HG03064 (cell line): ENCODE measurements around the gene RPL27.

Experiments
- ATAC-seq: cut with Tn5 transposase; IDR thresholded peaks from one replicate; pipeline ENCODE4 v1.9.1; 2021; ENCODE audit warnings: low read depth; ENCODE audit not compliant: unreplicated experiment

The RPL27 gene

DNA sequence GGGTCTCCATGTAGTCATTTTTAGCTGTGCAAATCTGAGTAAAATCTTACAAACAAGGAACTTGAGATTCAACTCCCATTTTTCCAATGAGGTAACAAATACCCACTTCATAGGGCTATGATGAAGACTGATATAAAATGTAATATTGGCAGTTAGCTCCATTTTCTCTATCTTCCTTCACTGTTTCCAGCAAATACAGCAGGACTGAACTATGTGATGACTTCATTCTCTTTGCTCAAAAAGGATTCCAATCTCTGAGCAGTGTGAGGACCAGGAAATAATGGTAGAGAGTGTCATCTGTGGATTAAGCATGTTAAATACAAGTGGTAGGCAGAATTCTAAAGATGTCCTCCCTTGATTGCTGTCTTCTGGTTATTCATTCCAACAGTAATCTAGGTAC lies 45.1 kb downstream of the RPL27 start:
- no peak for ATAC-seq

DNA sequence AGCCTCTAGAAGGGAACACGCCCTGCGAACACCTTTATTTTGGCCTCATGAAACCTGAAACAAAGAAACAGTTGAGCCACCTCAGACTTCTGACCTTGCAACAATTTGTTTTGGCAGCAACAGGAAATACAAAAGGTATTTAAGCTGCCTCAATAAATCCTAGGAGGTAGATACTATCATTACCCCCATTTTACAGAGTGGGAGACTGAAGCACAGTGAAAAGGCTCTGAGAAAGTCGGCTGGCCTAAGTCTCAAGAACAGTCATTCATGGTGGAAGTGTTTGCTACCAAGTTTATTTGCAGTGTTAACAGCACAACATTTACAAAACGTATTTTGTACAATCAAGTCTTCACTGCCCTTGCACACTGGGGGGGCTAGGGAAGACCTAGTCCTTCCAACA lies 45.8 kb downstream of the RPL27 start:
- ATAC-seq = no peak

DNA sequence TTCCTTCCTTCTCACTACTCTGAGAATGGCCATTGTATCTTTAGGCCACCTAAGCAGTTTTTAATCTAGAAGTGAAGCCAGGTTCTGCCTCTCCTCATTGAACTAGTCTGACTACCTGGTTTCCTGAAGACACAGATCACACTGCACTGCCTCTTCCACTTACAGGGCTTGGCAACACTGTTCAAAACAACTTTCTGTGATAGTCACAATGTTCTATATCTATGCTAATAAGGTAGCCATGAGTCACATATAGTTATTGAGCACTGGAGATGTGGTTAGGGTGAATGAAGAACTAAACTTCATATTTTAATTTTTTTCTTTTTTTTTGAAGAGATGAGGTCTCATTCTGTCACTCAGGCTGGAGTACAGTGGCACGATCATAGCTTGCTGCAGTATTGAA lies 53.8 kb downstream of the RPL27 start:
- ATAC-seq = no peak
